ENCODE measurements around the gene YAP1.

Gene YAP1

GRCh38 chr11:102154806-102155205 lies 44.6 kb downstream of the YAP1 start:
- no peak overlapping the region for H3K9ac ChIP-seq (ENCODE audit: low read depth in 1 of 2, low read length in 2 of 2)
- no peaks in the 10 kb centered on the region for H3K9me3 ChIP-seq (ENCODE audit: control insufficient read depth in 2 of 2, low read length in 2 of 2)
- no peaks in the 10 kb centered on the region for H3K36me3 ChIP-seq (ENCODE audit: control insufficient read depth in 2 of 2, insufficient read depth in 2 of 2, low read length in 2 of 2)
- no peak overlapping the region for H3K27ac ChIP-seq (ENCODE audit: low read depth in 2 of 2, low read length in 2 of 2)
- no peak overlapping the region for H3K4me3 ChIP-seq (ENCODE audit: low read length in 2 of 2)
- peaks cover 0 to 10% of the 10 kb centered on the region in 2 donors for H3K4me1 ChIP-seq (ENCODE audit: control insufficient read depth in 2 of 2, insufficient read depth in 2 of 2, low read length in 2 of 2)
- H3K27me3 ChIP-seq (ENCODE audit: control insufficient read depth in 2 of 2, insufficient read depth in 2 of 2, low read length in 2 of 2): no peaks in the 10 kb centered on the region

- H3K27me3 ChIP-seq (ENCODE audit: control insufficient read depth in 2 of 2, insufficient read depth in 2 of 2, low read length in 2 of 2): no peaks in the 10 kb centered on the region
- H3K9me3 ChIP-seq (ENCODE audit: control insufficient read depth in 2 of 2, low read length in 2 of 2): no peaks in the 10 kb centered on the region
- no peaks in the 10 kb centered on the region for H3K36me3 ChIP-seq (ENCODE audit: control insufficient read depth in 2 of 2, insufficient read depth in 2 of 2, low read length in 2 of 2)
- H3K4me1 ChIP-seq (ENCODE audit: control insufficient read depth in 2 of 2, insufficient read depth in 2 of 2, low read length in 2 of 2): peaks cover 0 to 10% of the 10 kb centered on the region in 2 donors
- no peak overlapping the region for H3K9ac ChIP-seq (ENCODE audit: low read depth in 1 of 2, low read length in 2 of 2)
- H3K27ac ChIP-seq (ENCODE audit: low read depth in 2 of 2, low read length in 2 of 2): no peak overlapping the region
- H3K4me3 ChIP-seq (ENCODE audit: low read length in 2 of 2): no peak overlapping the region
These were observed 45.4 kb downstream of the YAP1 start for GRCh38 chr11:102155676-102156075.

- H3K9me3 ChIP-seq (ENCODE audit: control insufficient read depth in 2 of 2, low read length in 2 of 2): no peaks in the 10 kb centered on the region
- no peaks in the 10 kb centered on the region for H3K27me3 ChIP-seq (ENCODE audit: control insufficient read depth in 2 of 2, insufficient read depth in 2 of 2, low read length in 2 of 2)
- H3K4me3 ChIP-seq (ENCODE audit: low read length in 2 of 2): no peak overlapping the region
- no peak overlapping the region for H3K9ac ChIP-seq (ENCODE audit: low read depth in 1 of 2, low read length in 2 of 2)
- peak overlapping the region in 1 of 2 donors; percentile 57 for H3K27ac ChIP-seq (ENCODE audit: low read depth in 2 of 2, low read length in 2 of 2)
- no peaks in the 10 kb centered on the region for H3K36me3 ChIP-seq (ENCODE audit: control insufficient read depth in 2 of 2, insufficient read depth in 2 of 2, low read length in 2 of 2)
- peaks cover 0 to 10% of the 10 kb centered on the region in 2 donors for H3K4me1 ChIP-seq (ENCODE audit: control insufficient read depth in 2 of 2, insufficient read depth in 2 of 2, low read length in 2 of 2)
These were observed 47.0 kb downstream of the YAP1 start for GRCh38 chr11:102157219-102157618.

- Histone ChIP-seq H3K27me3 (ENCODE audit: control insufficient read depth in 2 of 2, insufficient read depth in 2 of 2, low read length in 2 of 2) (no peaks in the 10 kb centered on the region), H3K9me3 (ENCODE audit: control insufficient read depth in 2 of 2, low read length in 2 of 2) (no peaks in the 10 kb centered on the region), H3K27ac (ENCODE audit: low read depth in 2 of 2, low read length in 2 of 2) (no peak overlapping the region), H3K4me1 (ENCODE audit: control insufficient read depth in 2 of 2, insufficient read depth in 2 of 2, low read length in 2 of 2) (peaks cover 0 to 10% of the 10 kb centered on the region in 2 donors), H3K9ac (ENCODE audit: low read depth in 1 of 2, low read length in 2 of 2) (no peak overlapping the region), H3K4me3 (ENCODE audit: low read length in 2 of 2) (no peak overlapping the region), H3K36me3 (ENCODE audit: control insufficient read depth in 2 of 2, insufficient read depth in 2 of 2, low read length in 2 of 2) (peaks cover 2% of the 10 kb centered on the region in 2 donors)
These were observed 48.0 kb downstream of the YAP1 start for GRCh38 chr11:102158164-102158735.

GRCh38 chr11:102163368-102163767 lies 53.1 kb downstream of the YAP1 start:
- H3K27me3 ChIP-seq (ENCODE audit: control insufficient read depth in 2 of 2, insufficient read depth in 2 of 2, low read length in 2 of 2): no peaks in the 10 kb centered on the region
- no peak overlapping the region for H3K4me3 ChIP-seq (ENCODE audit: low read length in 2 of 2)
- H3K9me3 ChIP-seq (ENCODE audit: control insufficient read depth in 2 of 2, low read length in 2 of 2): no peaks in the 10 kb centered on the region
- H3K27ac ChIP-seq (ENCODE audit: low read depth in 2 of 2, low read length in 2 of 2): no peak overlapping the region
- H3K9ac ChIP-seq (ENCODE audit: low read depth in 1 of 2, low read length in 2 of 2): no peak overlapping the region
- peaks cover 6% of the 10 kb centered on the region in 2 donors for H3K36me3 ChIP-seq (ENCODE audit: control insufficient read depth in 2 of 2, insufficient read depth in 2 of 2, low read length in 2 of 2)
- H3K4me1 ChIP-seq (ENCODE audit: control insufficient read depth in 2 of 2, insufficient read depth in 2 of 2, low read length in 2 of 2): peaks cover 0 to 3% of the 10 kb centered on the region in 2 donors

GRCh38 chr11:102166175-102167064 lies 56.2 kb downstream of the YAP1 start:
- Histone ChIP-seq H3K4me1 (ENCODE audit: control insufficient read depth in 2 of 2, insufficient read depth in 2 of 2, low read length in 2 of 2) (no peaks in the 10 kb centered on the region), H3K27ac (ENCODE audit: low read depth in 2 of 2, low read length in 2 of 2) (no peak overlapping the region), H3K36me3 (ENCODE audit: control insufficient read depth in 2 of 2, insufficient read depth in 2 of 2, low read length in 2 of 2) (peaks cover 6% of the 10 kb centered on the region in 2 donors), H3K4me3 (ENCODE audit: low read length in 2 of 2) (no peak overlapping the region), H3K9ac (ENCODE audit: low read depth in 1 of 2, low read length in 2 of 2) (no peak overlapping the region), H3K27me3 (ENCODE audit: control insufficient read depth in 2 of 2, insufficient read depth in 2 of 2, low read length in 2 of 2) (no peaks in the 10 kb centered on the region), H3K9me3 (ENCODE audit: control insufficient read depth in 2 of 2, low read length in 2 of 2) (no peaks in the 10 kb centered on the region)

GRCh38 chr11:102168481-102168880 lies 58.2 kb downstream of the YAP1 start:
- Histone ChIP-seq H3K27me3 (ENCODE audit: control insufficient read depth in 2 of 2, insufficient read depth in 2 of 2, low read length in 2 of 2) (no peaks in the 10 kb centered on the region), H3K9me3 (ENCODE audit: control insufficient read depth in 2 of 2, low read length in 2 of 2) (no peaks in the 10 kb centered on the region), H3K4me3 (ENCODE audit: low read length in 2 of 2) (no peak overlapping the region), H3K9ac (ENCODE audit: low read depth in 1 of 2, low read length in 2 of 2) (no peak overlapping the region), H3K4me1 (ENCODE audit: control insufficient read depth in 2 of 2, insufficient read depth in 2 of 2, low read length in 2 of 2) (no peaks in the 10 kb centered on the region), H3K27ac (ENCODE audit: low read depth in 2 of 2, low read length in 2 of 2) (no peak overlapping the region), H3K36me3 (ENCODE audit: control insufficient read depth in 2 of 2, insufficient read depth in 2 of 2, low read length in 2 of 2) (peaks cover 2% of the 10 kb centered on the region in 2 donors)

GRCh38 chr11:102171101-102171500 lies 60.9 kb downstream of the YAP1 start:
- H3K4me3 ChIP-seq (ENCODE audit: low read length in 2 of 2): no peak overlapping the region
- H3K27me3 ChIP-seq (ENCODE audit: control insufficient read depth in 2 of 2, insufficient read depth in 2 of 2, low read length in 2 of 2): no peaks in the 10 kb centered on the region
- H3K4me1 ChIP-seq (ENCODE audit: control insufficient read depth in 2 of 2, insufficient read depth in 2 of 2, low read length in 2 of 2): no peaks in the 10 kb centered on the region
- no peaks in the 10 kb centered on the region for H3K9me3 ChIP-seq (ENCODE audit: control insufficient read depth in 2 of 2, low read length in 2 of 2)
- no peak overlapping the region for H3K9ac ChIP-seq (ENCODE audit: low read depth in 1 of 2, low read length in 2 of 2)
- H3K36me3 ChIP-seq (ENCODE audit: control insufficient read depth in 2 of 2, insufficient read depth in 2 of 2, low read length in 2 of 2): peaks cover 3% of the 10 kb centered on the region in 2 donors
- H3K27ac ChIP-seq (ENCODE audit: low read depth in 2 of 2, low read length in 2 of 2): no peak overlapping the region

- Histone ChIP-seq H3K27me3 (ENCODE audit: control insufficient read depth in 2 of 2, insufficient read depth in 2 of 2, low read length in 2 of 2) (no peaks in the 10 kb centered on the region), H3K9ac (ENCODE audit: low read depth in 1 of 2, low read length in 2 of 2) (no peak overlapping the region), H3K27ac (ENCODE audit: low read depth in 2 of 2, low read length in 2 of 2) (no peak overlapping the region), H3K36me3 (ENCODE audit: control insufficient read depth in 2 of 2, insufficient read depth in 2 of 2, low read length in 2 of 2) (peaks cover 3% of the 10 kb centered on the region in 2 donors), H3K9me3 (ENCODE audit: control insufficient read depth in 2 of 2, low read length in 2 of 2) (no peaks in the 10 kb centered on the region), H3K4me1 (ENCODE audit: control insufficient read depth in 2 of 2, insufficient read depth in 2 of 2, low read length in 2 of 2) (no peaks in the 10 kb centered on the region), H3K4me3 (ENCODE audit: low read length in 2 of 2) (no peak overlapping the region)
These were observed 62.0 kb downstream of the YAP1 start for GRCh38 chr11:102172127-102172848.

GRCh38 chr11:102177126-102177525 lies 66.9 kb downstream of the YAP1 start:
- Histone ChIP-seq H3K36me3 (ENCODE audit: control insufficient read depth in 2 of 2, insufficient read depth in 2 of 2, low read length in 2 of 2) (peaks cover 3 to 6% of the 10 kb centered on the region in 2 donors), H3K4me3 (ENCODE audit: low read length in 2 of 2) (no peak overlapping the region), H3K4me1 (ENCODE audit: control insufficient read depth in 2 of 2, insufficient read depth in 2 of 2, low read length in 2 of 2) (peaks cover 0 to 4% of the 10 kb centered on the region in 2 donors), H3K9ac (ENCODE audit: low read depth in 1 of 2, low read length in 2 of 2) (no peak overlapping the region), H3K27ac (ENCODE audit: low read depth in 2 of 2, low read length in 2 of 2) (no peak overlapping the region), H3K9me3 (ENCODE audit: control insufficient read depth in 2 of 2, low read length in 2 of 2) (no peaks in the 10 kb centered on the region), H3K27me3 (ENCODE audit: control insufficient read depth in 2 of 2, insufficient read depth in 2 of 2, low read length in 2 of 2) (no peaks in the 10 kb centered on the region)

Data from mucosa of rectum (tissue), 2 donors.